Hematopoietic multipotent progenitor cell treated with erythropoietin and hydrocortisone succinate and interleukin-3 and kit ligand, for 6 days (in vitro differentiated cells): Measurements from ENCODE around the gene SINHCAF.
"Not testable (repeated sequence)": the region's sequence is repeated elsewhere in the genome, so short reads cannot be mapped to it uniquely, and the experiment has no call there.

Source experiments
- DNase-seq: peaks from one replicate; pipeline ENCODE4 v3.0.0-alpha.2; 2015

SINHCAF gene

DNA sequence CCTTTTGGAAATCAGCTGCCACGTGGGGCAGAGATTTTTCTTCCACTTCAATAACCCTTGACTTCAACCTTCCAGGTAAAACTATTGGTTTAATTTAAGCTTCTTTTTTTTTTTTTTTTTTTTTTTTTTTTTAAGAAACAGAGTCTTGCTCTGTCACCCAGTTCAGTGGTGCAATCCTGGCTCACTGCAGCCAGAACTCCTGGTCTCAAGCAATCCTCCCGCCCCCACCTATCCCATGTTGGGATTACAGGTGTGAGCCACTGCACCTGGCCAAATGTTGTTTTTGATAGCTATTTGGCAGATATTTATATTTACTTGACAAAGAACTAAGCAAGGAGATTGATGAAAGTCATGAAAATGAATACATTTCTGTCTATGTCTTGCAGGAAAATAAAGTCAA is 65.1 kb downstream of the SINHCAF start:
- no peak for DNase-seq

DNA sequence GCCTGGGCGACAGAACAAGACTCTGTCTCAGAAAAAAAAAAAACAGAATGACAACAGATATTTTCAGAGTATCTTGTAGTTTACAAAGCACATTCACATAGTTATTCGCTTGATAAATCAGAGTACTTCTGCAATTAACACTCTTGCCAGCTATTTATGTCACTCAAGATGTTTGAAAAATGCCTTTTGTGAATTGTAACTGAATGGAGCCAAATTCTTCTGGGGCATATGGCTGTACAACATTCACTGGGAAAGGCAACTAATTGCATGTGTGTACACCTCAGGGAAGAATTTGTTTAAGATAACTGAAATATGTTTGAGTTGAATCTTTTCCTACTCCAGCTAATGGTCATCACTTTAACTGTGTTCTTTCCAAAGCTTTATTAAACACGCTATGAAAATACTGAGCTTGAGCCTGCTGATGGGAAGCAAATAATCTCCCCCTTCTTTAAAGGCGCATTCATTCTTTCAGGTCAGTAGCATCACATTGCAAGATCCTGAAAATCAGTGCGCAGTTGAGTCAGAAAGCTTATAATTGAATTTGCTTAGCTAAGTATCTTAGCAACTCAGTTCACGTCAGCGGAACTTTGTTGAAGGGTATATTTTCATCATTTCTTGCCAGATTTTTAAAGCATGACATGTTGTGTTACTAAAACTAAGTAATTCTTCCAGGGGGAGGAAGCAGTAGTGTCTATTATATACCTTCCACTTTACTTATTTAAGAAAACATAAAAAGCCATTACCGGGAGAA is 66.6 kb downstream of the SINHCAF start:
- DNase-seq = no peak

DNA sequence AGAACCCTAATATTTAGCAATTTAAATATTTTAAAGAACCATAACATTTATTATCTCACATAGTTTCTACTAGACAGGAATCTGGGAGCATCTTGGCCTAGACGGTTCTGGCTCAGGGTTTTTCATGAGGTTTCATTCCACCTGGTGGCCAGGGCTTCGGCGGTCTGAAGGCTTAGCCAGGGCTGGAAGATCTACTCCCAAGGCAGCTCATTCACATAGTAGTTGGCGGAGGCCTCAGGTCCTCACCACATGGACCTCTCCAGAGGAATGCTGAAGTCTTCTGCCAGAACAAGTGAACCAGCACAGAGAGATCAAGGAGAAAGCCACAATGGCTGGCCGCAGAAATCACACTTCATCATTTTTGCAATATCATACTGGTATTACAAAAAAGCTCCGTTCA is 68.2 kb downstream of the SINHCAF start:
- DNase-seq = no peak

DNA sequence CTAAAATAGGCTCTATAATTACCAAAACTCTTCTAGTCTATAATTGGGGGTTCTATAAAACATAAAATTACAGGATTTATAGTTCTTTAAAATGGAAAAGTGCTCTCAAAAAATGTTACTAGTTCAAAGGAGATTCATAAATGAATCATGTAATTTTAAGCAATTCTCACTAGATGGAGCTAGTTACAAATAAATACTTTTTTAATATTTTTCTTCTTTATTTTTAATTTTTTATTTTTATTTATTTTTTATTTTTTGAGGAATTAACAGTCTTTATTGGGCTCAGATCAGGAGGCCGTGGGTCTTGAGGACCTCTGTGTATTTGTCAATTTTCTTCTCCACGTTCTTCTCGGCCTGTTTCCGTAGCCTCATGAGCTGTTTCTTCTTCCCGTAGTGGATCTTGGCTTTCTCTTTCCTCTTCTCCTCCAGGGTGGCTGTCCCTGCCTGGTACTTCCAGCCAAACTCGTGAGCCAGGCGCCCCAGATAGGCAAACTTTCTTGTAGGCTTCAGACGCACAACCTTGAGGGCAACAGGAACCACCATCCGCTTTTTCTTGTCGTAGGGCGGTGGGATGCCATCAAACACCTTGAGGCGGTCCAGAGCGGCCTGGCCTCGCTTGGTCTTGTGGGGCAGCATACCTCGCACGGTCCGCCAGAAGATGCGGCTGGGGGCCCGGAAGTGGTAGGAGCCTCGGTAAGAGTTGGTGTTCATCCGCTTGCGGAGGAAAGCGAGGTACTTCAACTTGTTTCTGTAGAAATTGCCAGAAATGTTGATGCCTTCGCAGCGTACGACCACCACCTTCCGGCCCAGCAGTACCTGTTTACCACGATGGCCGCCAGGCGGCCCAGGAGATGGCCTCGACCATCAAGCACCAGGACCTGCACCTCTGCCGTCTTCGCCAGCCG is 74.0 kb downstream of the SINHCAF start:
- peak; percentile 41 for DNase-seq

DNA sequence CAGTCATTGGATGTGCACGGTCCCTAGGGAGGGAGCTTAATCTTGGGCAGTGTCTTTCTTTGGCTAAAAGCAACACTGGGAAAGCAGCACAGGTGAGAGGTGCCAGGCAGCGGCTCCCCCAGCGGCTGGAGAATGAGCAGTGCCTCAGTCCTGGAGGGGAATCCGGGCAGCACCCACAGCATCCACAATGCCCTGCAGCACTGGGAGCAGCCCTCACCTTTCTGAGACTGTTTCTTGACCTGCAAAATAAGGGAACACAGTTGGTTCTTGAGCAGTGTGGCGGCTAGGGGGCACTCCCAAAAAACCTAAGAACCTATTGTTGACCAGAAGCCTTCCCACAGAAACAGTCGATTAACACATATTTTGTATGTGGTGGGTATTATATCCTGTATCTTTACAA is 75.8 kb downstream of the SINHCAF start:
- no peak for DNase-seq

- DNase-seq = no peak
These were observed 76.6 kb downstream of the SINHCAF start for GRCh38 chr12:31249356-31249755.

- no peak for DNase-seq
These were observed 77.1 kb downstream of the SINHCAF start for GRCh38 chr12:31248815-31249214.

GRCh38 chr12:31248337-31248736 is 77.6 kb downstream of the SINHCAF start:
- no peak for DNase-seq

GRCh38 chr12:31246470-31246850 is 79.5 kb downstream of the SINHCAF start:
- no peak for DNase-seq

- no peak for DNase-seq
These were observed 80.0 kb downstream of the SINHCAF start for GRCh38 chr12:31245822-31246469.

DNA sequence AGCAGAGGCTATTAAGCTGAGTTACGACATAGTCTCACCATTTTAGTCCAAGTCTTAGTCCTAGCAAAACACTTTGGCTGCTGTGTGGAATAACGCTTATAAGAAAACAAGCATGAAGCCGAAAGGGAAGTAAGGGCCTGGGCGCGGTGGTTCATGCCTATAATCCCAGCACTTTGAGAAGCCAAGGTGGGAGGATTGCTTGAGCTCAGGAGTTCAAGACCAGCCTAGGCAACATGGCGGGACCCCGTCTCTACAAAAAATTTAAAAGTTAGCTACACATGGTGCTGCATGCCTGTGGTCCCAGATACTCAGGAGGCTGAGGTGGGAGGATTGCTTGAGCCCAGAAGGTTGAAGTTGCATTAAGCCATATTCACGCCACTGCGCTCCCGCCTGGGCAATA is 83.5 kb downstream of the SINHCAF start:
- DNase-seq = not testable (repeated sequence)

DNA sequence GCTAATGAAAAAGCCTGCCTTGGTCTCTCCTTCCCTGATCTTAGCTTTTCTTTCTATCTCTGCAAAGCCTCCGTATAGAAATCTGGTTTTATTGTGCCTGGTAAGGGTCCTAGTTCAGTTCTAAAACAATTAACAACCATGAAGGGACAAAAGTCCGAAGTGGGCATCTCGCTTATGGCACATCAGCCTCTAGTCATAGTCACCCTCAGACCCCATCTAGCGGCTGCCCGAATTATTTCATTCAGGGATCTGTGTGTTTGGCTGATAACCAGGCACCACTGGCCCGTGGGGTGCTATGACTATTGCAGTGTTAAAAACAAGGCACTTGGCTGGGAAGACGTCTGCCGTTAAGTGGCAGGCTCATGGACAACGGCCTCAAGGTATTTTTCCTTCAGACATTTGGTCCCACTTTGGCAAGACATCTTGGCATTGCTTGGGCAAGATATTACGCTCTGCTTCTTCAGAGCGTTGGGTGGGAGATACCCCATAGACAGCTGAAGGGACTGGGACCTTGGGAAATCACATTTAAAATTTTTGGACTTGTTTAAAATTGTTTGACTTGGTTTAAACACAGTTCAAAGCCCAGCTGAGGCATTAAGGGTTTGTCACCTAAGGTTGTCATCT is 87.1 kb downstream of the SINHCAF start:
- peak; percentile 89 for DNase-seq

DNA sequence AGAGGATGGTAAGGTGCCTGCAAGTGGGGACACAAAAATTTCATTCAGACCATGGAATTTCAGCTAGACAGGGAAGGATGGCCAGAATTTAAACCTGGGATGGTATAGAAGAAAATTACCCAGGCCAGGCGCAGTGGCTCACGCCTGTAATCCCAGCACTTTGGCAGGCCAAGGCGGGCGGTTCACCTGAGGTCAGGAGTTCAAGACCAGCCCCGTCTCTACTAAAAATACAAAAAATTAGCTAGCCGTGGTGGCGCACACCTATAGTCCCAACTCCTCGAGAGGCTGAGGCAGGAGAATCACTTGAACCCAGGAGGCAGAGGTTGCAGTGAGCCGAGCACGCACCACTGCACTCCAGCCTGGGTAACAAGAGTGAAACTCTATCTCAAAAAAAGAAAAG is 87.6 kb downstream of the SINHCAF start:
- DNase-seq = not testable (repeated sequence)

DNA sequence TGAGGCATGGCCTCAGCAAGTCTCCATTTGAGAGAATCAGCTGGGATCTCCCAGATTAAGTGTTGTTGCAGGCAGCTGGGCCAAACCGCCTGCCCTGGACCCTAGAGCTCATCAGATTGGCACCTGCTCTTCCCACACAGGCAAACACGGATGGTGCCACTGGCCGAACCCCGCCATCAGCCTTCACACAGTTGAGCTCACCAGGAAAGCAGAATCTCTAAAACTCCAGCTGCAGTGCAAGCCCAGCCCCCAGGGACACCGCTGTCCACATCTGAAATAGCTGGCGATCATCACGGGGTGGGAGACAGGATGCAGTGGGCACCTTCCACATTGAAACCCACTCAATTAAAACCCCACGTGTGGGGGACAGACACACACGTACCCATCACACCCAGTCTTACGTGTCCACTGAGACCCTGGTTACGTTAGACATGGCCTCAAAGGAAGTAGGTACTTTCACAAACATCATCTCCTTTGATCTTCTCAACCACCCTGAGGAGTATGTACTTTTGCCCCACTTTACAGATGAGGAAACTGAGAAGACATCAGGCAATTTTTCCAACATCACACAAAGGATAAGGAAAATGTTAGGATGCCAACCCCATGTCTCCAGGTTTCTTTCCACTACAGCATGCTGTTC is 88.8 kb downstream of the SINHCAF start:
- no peak for DNase-seq

DNA sequence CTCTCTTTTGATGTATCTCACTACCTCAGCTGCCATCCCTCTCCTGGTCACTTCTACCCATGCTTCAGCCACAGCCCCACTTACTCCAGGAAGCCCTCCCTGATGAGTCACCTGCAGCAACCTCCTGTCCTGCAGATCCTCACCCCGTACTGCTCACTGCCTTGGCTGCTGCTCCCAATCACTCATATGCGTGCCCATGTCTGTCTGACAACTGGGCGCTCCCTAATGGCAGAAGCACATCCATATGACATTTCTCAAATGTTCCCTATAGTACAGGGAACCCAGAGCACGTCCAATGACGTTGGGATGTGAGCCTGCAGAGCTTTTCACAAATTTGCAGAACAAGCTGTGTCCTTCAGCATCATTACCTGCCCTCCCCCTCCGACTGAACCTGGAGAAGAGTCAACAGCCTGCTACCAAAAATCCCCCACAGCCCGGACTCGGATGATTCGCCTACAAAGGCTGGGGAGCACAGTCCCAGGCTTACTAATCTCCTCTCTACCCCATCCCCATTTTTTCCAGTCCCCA is 90.0 kb downstream of the SINHCAF start:
- no peak for DNase-seq

- DNase-seq = peak; percentile 45
These were observed 90.7 kb downstream of the SINHCAF start for GRCh38 chr12:31234955-31235867.

GRCh38 chr12:31234053-31234840 is 91.7 kb downstream of the SINHCAF start:
- DNase-seq = no peak

- DNase-seq = no peak
These were observed 92.8 kb downstream of the SINHCAF start for GRCh38 chr12:31233061-31233730.

DNA sequence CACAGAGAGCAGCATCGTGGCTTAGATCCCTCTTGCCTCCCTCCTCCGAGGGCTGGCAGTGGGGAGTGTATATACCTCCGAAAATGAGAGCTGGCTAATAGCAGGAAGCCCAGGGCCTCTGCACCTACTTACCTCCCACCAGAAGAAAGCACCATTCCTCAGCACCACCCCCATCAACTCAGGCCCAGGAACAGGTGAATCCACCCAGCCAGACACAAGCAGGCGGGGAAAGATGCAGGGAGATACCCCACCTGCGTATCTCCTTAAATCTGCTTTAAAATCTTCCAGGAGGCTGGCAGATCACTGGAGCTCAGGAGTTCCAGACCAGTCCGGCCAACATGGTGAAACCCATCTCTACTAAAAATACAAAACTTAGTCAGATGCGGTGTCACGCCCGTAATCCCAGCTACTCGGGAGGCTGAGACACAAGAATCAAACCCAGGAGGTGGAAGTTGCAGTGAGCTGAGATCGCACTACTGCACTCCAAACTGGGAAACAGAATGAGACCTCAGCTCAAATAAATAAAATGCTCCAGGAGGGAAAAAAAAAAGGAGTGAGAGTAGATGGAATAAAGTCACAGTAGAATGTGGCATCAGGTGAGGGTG is 93.5 kb downstream of the SINHCAF start:
- no peak for DNase-seq
